ENCODE results near the gene DPYSL5. TPM values are rescaled to one million over a fixed set of nuclear protein-coding genes. Genes with fewer than 3 reads are reported as not detected.
A peak's percentile ranks its signal among the peaks of the same experiment; 100 is the strongest.

Gene DPYSL5
- total and polyA plus RNA-seq, 2 donors (not counting 1 experiment from before 2014, with no cell fraction given), result not detected

- peak; percentile 33 to 47 for DNase-seq (ENCODE audit: low read depth in 2 of 2)
- Histone ChIP-seq H4K20me1 (ENCODE audit: control insufficient read depth, extremely low read depth, insufficient read depth, low read length) (no peaks in the 10 kb centered on the region), H3K4me2 (ENCODE audit: extremely low read depth, insufficient read depth, low read length) (no peak overlapping the region), H3K79me2 (ENCODE audit: control insufficient read depth, insufficient read depth, low read length) (peaks cover 3% of the 10 kb centered on the region), H3K4me3 (replicated peaks in 1 of 4; ENCODE audit: control extremely low read depth in 1 of 4, insufficient read depth in 1 of 4, low read depth in 3 of 4, low read length in 4 of 4) (no peak overlapping the region), H2AFZ (ENCODE audit: low read length) (no peak overlapping the region), H3K9me3 (ENCODE audit: control insufficient read depth, insufficient read depth, low read depth, low read length) (no peaks in the 10 kb centered on the region), H3K27me3 (ENCODE audit: control insufficient read depth, insufficient read depth, low read length) (no peaks in the 10 kb centered on the region), H3K27ac (ENCODE audit: insufficient read depth, low read length) (no peak overlapping the region), H3K36me3 (ENCODE audit: control insufficient read depth, insufficient read depth, low read length) (no peaks in the 10 kb centered on the region), H3K9ac (ENCODE audit: insufficient read depth, low read length) (no peak overlapping the region), H3K4me1 (ENCODE audit: control insufficient read depth, extremely low read depth, insufficient read depth, low read length) (no peaks in the 10 kb centered on the region)
- no peak for TF ChIP-seq EZH2 (IDR thresholded peaks at IDR 0.05; ENCODE audit: low read length, missing control alignments)
- TF ChIP-seq CTCF (conservative IDR thresholded peaks at IDR 0.05 in 1 of 2, IDR thresholded peaks at IDR 0.05 in 1 of 2; ENCODE audit: low read depth in 1 of 2, low read length in 2 of 2), result peak in 1 of 2 donors; percentile 30
These were observed 134.3 kb downstream of the DPYSL5 start for GRCh38 chr2:26982102-26982742.

- Histone ChIP-seq H2AFZ (ENCODE audit: low read length) (no peak overlapping the region), H4K20me1 (ENCODE audit: control insufficient read depth, extremely low read depth, insufficient read depth, low read length) (no peaks in the 10 kb centered on the region), H3K9me3 (ENCODE audit: control insufficient read depth, insufficient read depth, low read depth, low read length) (no peaks in the 10 kb centered on the region), H3K4me1 (ENCODE audit: control insufficient read depth, extremely low read depth, insufficient read depth, low read length) (no peaks in the 10 kb centered on the region), H3K79me2 (ENCODE audit: control insufficient read depth, insufficient read depth, low read length) (no peaks in the 10 kb centered on the region), H3K27ac (ENCODE audit: insufficient read depth, low read length) (no peak overlapping the region), H3K4me2 (ENCODE audit: extremely low read depth, insufficient read depth, low read length) (no peak overlapping the region), H3K4me3 (replicated peaks in 1 of 4; ENCODE audit: control extremely low read depth in 1 of 4, insufficient read depth in 1 of 4, low read depth in 3 of 4, low read length in 4 of 4) (no peak overlapping the region), H3K36me3 (ENCODE audit: control insufficient read depth, insufficient read depth, low read length) (no peaks in the 10 kb centered on the region), H3K9ac (ENCODE audit: insufficient read depth, low read length) (no peak overlapping the region), H3K27me3 (ENCODE audit: control insufficient read depth, insufficient read depth, low read length) (no peaks in the 10 kb centered on the region)
- TF ChIP-seq CTCF (conservative IDR thresholded peaks at IDR 0.05 in 1 of 2, IDR thresholded peaks at IDR 0.05 in 1 of 2; ENCODE audit: low read depth in 1 of 2, low read length in 2 of 2) (no peak), EZH2 (IDR thresholded peaks at IDR 0.05; ENCODE audit: low read length, missing control alignments) (no peak)
- no peak for DNase-seq (ENCODE audit: low read depth in 2 of 2)
These were observed 135.8 kb downstream of the DPYSL5 start for GRCh38 chr2:26983746-26984145.

- Histone ChIP-seq H3K4me3 (replicated peaks in 1 of 4; ENCODE audit: control extremely low read depth in 1 of 4, insufficient read depth in 1 of 4, low read depth in 3 of 4, low read length in 4 of 4) (no peak overlapping the region), H3K4me1 (ENCODE audit: control insufficient read depth, extremely low read depth, insufficient read depth, low read length) (no peaks in the 10 kb centered on the region), H2AFZ (ENCODE audit: low read length) (no peak overlapping the region), H3K4me2 (ENCODE audit: extremely low read depth, insufficient read depth, low read length) (no peak overlapping the region), H3K27ac (ENCODE audit: insufficient read depth, low read length) (no peak overlapping the region), H3K9me3 (ENCODE audit: control insufficient read depth, insufficient read depth, low read depth, low read length) (no peaks in the 10 kb centered on the region), H3K27me3 (ENCODE audit: control insufficient read depth, insufficient read depth, low read length) (no peaks in the 10 kb centered on the region), H3K9ac (ENCODE audit: insufficient read depth, low read length) (no peak overlapping the region), H4K20me1 (ENCODE audit: control insufficient read depth, extremely low read depth, insufficient read depth, low read length) (peaks cover 2% of the 10 kb centered on the region), H3K79me2 (ENCODE audit: control insufficient read depth, insufficient read depth, low read length) (no peaks in the 10 kb centered on the region), H3K36me3 (ENCODE audit: control insufficient read depth, insufficient read depth, low read length) (no peaks in the 10 kb centered on the region)
- no peak for DNase-seq (ENCODE audit: low read depth in 2 of 2)
- TF ChIP-seq EZH2 (IDR thresholded peaks at IDR 0.05; ENCODE audit: low read length, missing control alignments) (no peak), CTCF (conservative IDR thresholded peaks at IDR 0.05 in 1 of 2, IDR thresholded peaks at IDR 0.05 in 1 of 2; ENCODE audit: low read depth in 1 of 2, low read length in 2 of 2) (no peak)
These were observed 137.9 kb downstream of the DPYSL5 start for GRCh38 chr2:26985807-26986206.
